Mesodermal cell (in vitro differentiated cells): ENCODE results near the gene GRIA2.
"Not testable (repeated sequence)": the region's sequence is repeated elsewhere in the genome, so short reads cannot be mapped to it uniquely, and the experiment has no call there.

Source experiments
- H3K27ac ChIP-seq: 2 replicates; pipeline ENCODE4 v1.7.0; 2013; ENCODE audit warnings: mild to moderate bottlenecking, low read depth, low read length, moderate library complexity; ENCODE audit not compliant: severe bottlenecking
- H3K36me3 ChIP-seq: 2 replicates; pipeline ENCODE4 v1.7.1; 2013; ENCODE audit warnings: mild to moderate bottlenecking, low read length, moderate library complexity; ENCODE audit not compliant: control insufficient read depth, insufficient read depth
- H3K4me1 ChIP-seq: one replicate; pipeline ENCODE4 v1.7.1; 2013; ENCODE audit warnings: mild to moderate bottlenecking, low read length; ENCODE audit not compliant: insufficient read depth, control insufficient read depth, poor library complexity, severe bottlenecking
- H3K4me3 ChIP-seq: 2 replicates; pipeline ENCODE4 v1.7.0; 2013; ENCODE audit warnings: low read length, control low read depth, mild to moderate bottlenecking; ENCODE audit not compliant: insufficient read depth, poor library complexity, severe bottlenecking; ENCODE audit errors: extremely low read depth
- H3K9me3 ChIP-seq: 2 replicates; pipeline ENCODE4 v1.7.1; 2013; ENCODE audit warnings: mild to moderate bottlenecking, low read length, moderate library complexity; ENCODE audit not compliant: control insufficient read depth
- WGBS, 2 experiments: methylation state at CpG; one replicate each; pipeline ENCODE4 v1.1.5; 2013; ENCODE audit warnings: missing lambda C conversion rate in 2 of 2; ENCODE audit not compliant: insufficient coverage in 2 of 2; 5-methylcytosine and 5-hydroxymethylcytosine counted together

GRIA2 gene

DNA sequence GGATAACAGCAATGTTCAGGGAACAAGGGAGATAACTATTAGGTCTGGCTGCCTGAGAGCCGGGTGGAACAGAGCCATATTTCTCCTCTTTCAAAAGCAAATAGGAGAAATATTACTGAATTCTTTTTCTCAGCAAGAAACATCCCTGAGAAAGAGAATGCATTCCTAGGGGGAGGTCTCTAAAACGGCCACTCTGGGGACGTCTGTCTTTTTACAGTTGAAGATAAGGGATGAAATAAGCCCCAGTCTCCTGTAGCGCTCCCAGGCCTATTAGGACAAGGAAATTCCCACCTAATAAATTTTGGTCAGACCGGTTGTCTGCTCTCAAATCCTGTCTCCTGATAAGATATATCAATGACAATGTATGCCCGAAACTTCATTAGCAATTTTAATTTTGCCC is 37.6 kb downstream of the GRIA2 start:
- not testable (repeated sequence) for H3K4me1 ChIP-seq, H3K9me3 ChIP-seq, H3K4me3 ChIP-seq, H3K27ac ChIP-seq, H3K36me3 ChIP-seq
- WGBS, 2 experiments: 67% methylated on average over 1 of the region's 6 CpGs; no CpG with 5 or more reads in 1 of the 2 experiments

DNA sequence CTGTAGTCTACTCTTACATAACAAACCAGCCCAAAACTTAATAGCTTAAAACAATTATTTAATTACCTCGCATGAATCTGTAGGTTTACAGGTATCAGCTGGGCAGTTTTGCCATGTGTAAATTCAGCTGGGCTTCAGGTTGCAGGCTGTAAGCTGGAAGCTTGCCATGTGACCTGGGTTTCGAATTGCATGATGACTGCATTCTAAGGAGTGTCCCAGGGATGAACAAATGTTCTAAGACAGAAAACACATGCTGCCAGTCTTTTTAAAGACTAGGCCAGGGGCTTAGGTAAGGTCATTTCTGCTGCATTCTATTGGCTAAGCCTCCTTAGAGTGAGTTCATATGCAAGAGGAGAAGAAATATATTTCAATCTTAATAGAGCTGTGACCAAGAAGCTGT is 44.8 kb downstream of the GRIA2 start:
- no peak overlapping the region for H3K4me3 ChIP-seq
- H3K9me3 ChIP-seq: no peaks in the 10 kb centered on the region
- no peaks in the 10 kb centered on the region for H3K4me1 ChIP-seq
- H3K27ac ChIP-seq: no peak overlapping the region
- WGBS, 2 experiments: 90% methylated on average over 2 of the region's 2 CpGs; no CpG with 5 or more reads in 1 of the 2 experiments
- H3K36me3 ChIP-seq: no peaks in the 10 kb centered on the region

DNA sequence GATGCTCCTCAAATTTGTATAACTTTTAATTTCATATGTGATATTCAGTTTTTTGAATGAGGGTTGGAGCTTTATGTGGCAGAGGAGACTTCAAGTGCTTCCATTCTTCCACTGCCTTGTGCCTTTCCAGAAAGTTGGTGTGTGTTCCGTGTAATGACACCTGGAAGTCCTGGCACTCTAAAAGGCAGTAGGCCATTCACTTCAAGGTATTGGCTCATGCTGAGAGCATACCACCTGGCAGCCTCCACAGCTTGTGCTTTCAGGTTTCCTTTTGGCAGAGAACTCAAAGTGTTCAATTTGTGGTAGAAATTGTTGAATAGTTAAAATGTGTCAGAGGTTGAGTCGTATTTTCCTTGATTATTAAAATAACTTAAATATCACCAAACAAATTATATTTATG is 49.6 kb downstream of the GRIA2 start:
- 80 to 100% methylated on average over 1 of the region's 2 CpGs for WGBS, 2 experiments
- Histone ChIP-seq H3K27ac (no peak overlapping the region), H3K4me1 (no peaks in the 10 kb centered on the region), H3K9me3 (no peaks in the 10 kb centered on the region), H3K36me3 (no peaks in the 10 kb centered on the region), H3K4me3 (no peak overlapping the region)

DNA sequence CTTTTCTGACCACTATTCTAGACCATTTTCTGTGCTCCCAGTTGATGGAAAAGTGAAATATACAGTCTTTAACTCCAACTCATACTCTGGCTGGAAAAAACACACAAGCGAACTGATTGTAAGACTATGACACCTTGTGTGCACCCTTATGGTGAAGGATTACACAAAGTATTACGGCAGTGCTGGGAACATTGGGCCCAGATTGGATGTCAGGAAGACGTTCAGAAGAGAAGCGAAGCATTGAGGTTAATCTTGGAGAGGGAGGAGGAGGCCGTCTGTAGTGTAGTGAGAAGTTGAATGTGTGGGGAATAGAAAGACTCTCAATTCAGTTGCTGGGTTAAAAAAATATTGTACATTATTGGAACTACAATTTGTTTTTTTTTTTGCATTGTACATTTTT is 50.0 kb downstream of the GRIA2 start:
- WGBS, 2 experiments: 92 to 94% methylated on average over 5 of the region's 5 CpGs
- Histone ChIP-seq H3K4me3 (no peak overlapping the region), H3K4me1 (no peaks in the 10 kb centered on the region), H3K9me3 (no peaks in the 10 kb centered on the region), H3K36me3 (no peaks in the 10 kb centered on the region), H3K27ac (no peak overlapping the region)

DNA sequence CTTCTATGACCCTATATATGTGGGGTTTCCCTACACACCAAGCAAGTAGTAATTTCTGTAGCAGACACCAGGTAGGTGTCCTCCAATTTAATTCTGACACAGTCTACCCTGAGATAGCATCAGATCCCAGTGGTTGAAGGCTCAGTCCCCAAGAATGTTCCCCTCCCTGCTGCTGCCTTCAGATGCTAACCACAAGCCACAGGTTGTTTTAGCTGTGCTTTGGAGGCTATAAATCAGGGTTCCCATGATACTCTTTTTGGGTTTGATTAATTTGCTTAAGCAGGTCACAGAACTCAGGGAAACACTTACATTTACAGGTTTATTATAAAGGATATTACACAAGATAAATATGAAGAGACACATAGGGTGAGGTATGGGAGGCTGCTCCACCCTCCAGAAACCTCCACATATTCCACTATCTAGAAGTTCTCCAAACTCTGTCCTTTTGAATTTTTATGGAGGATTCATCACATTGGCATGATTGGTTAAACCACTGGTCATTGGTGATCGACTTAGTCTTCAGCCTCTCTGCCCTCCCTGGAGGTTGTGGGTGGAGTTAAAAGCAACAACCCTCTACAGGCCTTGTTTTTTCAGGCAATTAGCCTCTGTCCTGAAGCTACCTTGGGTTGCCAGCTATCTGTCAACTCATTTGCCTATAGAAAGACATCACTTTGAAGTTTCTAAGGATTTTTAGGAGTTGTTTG is 50.8 kb downstream of the GRIA2 start:
- WGBS, 2 experiments: no CpG with 5 or more reads among the region's 1 CpG
- H3K4me1 ChIP-seq: no peaks in the 10 kb centered on the region
- no peak overlapping the region for H3K4me3 ChIP-seq
- no peaks in the 10 kb centered on the region for H3K36me3 ChIP-seq
- H3K27ac ChIP-seq: no peak overlapping the region
- no peaks in the 10 kb centered on the region for H3K9me3 ChIP-seq

DNA sequence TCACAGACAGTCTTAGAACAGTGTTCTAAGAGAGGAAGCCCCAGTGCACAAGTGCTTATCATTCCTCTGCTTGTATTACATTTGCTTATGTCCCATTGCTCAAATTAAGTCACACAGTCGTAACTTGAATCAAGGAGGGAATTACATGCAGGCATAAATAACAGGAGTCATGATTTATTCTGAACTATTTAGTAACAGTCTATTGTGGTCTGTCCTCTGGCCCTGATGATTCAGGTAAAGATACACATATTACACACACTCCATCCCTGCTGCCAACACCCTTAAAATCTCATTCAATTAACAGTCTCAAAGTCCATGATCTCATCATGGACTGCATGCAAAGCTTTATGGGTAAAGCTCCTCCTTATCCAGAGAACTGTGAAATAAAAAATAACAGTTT is 60.1 kb downstream of the GRIA2 start:
- WGBS, 2 experiments: 100% methylated on average over 1 of the region's 1 CpG; no CpG with 5 or more reads in 1 of the 2 experiments
- Histone ChIP-seq H3K27ac (no peak overlapping the region), H3K4me1 (no peaks in the 10 kb centered on the region), H3K9me3 (no peaks in the 10 kb centered on the region), H3K4me3 (no peak overlapping the region), H3K36me3 (no peaks in the 10 kb centered on the region)

DNA sequence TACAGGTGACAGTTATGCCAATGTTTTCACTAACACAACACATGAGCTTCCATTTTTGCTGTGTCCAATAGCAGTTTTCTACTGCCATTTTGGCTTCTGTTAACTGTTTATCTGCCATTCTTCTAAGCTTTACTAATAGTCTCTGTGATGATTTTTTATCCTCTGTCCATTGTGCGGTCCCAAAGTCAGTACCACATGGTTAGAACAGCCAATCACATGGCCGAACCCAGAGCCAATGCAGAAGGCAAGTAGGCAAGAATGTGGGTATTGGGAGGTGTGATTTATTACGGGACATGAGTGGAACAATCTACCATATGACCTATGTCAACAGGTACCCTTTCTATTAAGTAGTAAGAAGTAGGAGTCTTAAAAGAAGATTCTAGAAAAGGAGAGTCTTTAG is 61.5 kb downstream of the GRIA2 start:
- 100% methylated on average over 2 of the region's 3 CpGs; no CpG with 5 or more reads in 1 of the 2 experiments for WGBS, 2 experiments
- Histone ChIP-seq H3K4me1 (no peaks in the 10 kb centered on the region), H3K27ac (no peak overlapping the region), H3K9me3 (no peaks in the 10 kb centered on the region), H3K4me3 (no peak overlapping the region), H3K36me3 (no peaks in the 10 kb centered on the region)

DNA sequence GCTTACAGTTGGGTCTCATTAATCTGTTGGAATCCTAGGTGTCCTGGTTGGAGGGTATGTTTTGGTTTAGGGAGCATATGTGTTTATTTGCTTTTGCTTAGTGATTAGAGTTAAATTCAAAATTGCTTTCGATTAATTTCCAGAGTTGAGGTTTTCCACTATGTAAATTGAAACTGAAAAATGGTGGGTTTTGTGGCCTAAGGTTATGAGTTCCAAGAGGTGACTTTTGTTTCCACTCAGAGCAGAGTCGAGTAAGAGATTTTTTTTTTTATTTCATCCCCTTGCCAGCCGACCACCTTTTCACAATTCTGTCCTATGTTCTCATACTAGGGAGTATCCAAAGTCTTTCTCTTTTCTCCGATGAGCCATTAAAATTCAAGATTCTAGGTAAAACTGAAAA is 66.9 kb downstream of the GRIA2 start:
- WGBS, 2 experiments: 100% methylated on average over 1 of the region's 4 CpGs; no CpG with 5 or more reads in 1 of the 2 experiments
- Histone ChIP-seq H3K36me3 (no peaks in the 10 kb centered on the region), H3K27ac (no peak overlapping the region), H3K4me3 (no peak overlapping the region), H3K9me3 (no peaks in the 10 kb centered on the region), H3K4me1 (no peaks in the 10 kb centered on the region)

DNA sequence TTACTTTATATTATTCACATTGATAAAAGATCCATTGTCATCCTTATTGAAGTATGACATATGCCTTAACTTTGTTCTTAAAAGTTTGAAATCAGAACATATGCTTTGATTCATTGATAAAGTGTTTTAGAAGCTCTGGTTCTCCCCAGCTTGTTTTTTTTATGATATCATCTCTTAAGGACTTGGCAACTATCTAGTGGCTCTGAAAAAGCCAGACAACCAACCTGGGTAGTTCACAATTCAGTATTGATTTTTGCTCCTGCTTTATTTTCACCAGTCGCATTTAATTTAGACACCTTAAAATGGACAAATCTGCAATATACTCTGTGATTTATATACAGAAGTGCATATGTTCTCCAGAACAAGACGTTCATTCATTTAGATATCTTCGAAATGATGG is 70.1 kb downstream of the GRIA2 start:
- Histone ChIP-seq H3K9me3 (no peaks in the 10 kb centered on the region), H3K27ac (no peak overlapping the region), H3K4me3 (no peak overlapping the region), H3K4me1 (no peaks in the 10 kb centered on the region), H3K36me3 (no peaks in the 10 kb centered on the region)
- WGBS, 2 experiments: 83% methylated on average over 2 of the region's 3 CpGs; no CpG with 5 or more reads in 1 of the 2 experiments

DNA sequence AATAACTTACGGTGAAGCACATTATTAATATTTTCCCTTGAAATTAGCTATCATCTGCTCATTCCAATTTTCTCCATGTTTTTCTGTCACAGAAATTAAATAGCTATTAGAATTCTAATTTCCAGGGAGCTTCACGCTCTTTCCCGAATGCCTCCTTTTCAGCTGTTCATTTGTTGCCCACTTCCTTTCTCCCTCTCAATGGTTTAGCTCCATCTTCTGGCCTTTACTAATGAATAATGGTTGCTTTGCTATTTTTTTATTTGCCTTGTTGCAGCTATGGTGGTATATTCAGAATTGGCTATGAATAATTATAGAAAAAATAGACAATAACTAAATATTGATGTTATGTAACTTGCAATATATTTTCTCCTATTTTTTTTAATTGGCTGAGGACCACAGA is 70.5 kb downstream of the GRIA2 start:
- Histone ChIP-seq H3K4me3 (no peak overlapping the region), H3K27ac (no peak overlapping the region), H3K36me3 (no peaks in the 10 kb centered on the region), H3K9me3 (no peaks in the 10 kb centered on the region), H3K4me1 (no peaks in the 10 kb centered on the region)
- WGBS, 2 experiments: 95 to 100% methylated on average over 1 to 3 of the region's 3 CpGs

DNA sequence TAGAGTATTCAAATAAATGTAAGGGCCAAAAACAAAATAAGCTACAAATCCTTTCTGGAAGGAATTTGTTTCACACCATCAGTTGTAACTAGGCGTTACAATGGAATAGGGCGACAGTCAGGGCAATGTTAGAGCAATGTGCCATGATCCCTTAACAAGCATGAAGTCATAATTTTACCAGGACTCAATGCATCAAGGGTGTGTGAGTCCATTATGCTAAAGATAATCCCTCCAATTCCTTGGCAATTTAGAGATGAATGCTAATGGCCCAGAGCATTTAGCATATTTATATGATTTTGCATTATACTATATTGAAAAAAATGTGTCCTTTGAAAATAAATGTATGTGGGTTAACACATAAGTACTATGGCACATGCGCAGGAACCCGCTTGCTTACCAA is 73.1 kb downstream of the GRIA2 start:
- H3K36me3 ChIP-seq: no peaks in the 10 kb centered on the region
- no peak overlapping the region for H3K27ac ChIP-seq
- H3K4me3 ChIP-seq: no peak overlapping the region
- H3K9me3 ChIP-seq: no peaks in the 10 kb centered on the region
- no peaks in the 10 kb centered on the region for H3K4me1 ChIP-seq
- 93 to 95% methylated on average over 2 to 4 of the region's 4 CpGs for WGBS, 2 experiments
